GM18526 (cell line): ENCODE data around the gene F2.

ENCODE experiments used
- POLR2A ChIP-seq: IDR thresholded peaks from 3 replicates; pipeline ENCODE4 v1.6.1; 2011; ENCODE audit not compliant: insufficient read length; ENCODE audit errors: extremely low read depth

Gene F2

DNA sequence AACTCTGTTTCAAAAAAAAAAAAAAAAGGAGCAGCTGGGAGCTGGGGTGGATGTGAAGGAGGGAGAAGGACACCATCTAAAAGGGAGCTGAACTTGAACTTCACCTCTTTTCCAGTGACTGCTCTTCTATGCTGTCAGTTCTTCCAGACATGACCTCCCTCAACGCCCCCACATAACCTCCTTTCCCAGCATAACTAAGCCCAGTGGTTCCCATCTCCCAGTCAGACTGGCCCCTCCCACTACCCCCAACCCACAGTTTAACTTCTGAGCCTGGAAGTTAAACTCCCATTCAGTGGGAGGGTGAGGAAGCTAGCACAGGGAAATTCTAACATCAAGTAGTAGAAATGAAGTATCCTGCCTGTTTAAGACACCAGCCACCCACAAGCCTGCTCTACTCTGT lies 20.4 kb upstream of the F2 start:
- TF ChIP-seq POLR2A, result no peak

DNA sequence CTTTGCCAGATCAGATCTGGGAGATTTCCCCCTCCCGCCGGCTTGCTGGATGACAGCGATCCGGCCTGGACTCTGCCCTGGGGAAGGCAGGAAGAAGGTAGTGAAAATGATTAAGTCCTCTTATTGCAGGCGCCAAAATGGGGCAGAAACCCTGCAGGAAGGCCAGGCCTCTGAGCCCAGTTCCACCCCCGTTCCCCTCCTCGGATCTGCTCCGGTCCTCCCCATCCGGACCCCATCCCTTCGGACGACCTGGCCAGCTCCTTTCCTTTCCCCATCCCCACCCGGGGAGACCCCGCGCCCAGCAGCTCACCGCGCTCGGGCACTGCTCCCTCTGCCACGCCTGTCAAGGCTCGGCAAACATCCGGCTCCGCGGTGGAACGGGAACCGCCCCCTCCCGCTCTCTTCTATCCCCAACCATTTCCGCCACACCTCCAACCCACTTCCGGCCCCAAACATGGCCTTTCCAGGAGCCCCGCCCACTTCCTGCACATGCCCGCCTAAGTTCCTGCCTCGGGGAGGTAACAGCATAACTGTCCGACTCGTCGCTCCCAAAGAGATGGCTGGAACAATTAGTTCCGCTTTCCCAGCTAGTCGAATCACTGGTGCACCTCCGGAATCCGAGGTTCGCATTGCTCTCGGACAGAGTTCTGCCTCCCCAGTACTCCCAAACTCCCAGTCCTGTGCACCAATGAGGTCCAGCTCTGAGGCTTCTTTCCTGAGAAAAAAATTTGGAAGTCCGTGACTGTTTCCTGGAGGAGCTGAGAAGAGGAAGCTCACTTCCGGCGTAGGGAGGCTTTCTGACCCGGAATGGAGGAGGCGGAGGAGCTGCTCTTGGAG lies 18.6 kb upstream of the F2 start, which contains the start of the genes ARHGAP1 and ZNF408:
Gene ARHGAP1, minus strand, starts transcription at position 379 of the 837 bp plus-strand sequence. CDS start 4,512 bp downstream, outside the sequence.
Gene ZNF408, plus strand, starts transcription at position 791 of the 837 bp plus-strand sequence. Its CDS starts 17 bp downstream, at position 808.
- TF ChIP-seq POLR2A, result peak; percentile 89

DNA sequence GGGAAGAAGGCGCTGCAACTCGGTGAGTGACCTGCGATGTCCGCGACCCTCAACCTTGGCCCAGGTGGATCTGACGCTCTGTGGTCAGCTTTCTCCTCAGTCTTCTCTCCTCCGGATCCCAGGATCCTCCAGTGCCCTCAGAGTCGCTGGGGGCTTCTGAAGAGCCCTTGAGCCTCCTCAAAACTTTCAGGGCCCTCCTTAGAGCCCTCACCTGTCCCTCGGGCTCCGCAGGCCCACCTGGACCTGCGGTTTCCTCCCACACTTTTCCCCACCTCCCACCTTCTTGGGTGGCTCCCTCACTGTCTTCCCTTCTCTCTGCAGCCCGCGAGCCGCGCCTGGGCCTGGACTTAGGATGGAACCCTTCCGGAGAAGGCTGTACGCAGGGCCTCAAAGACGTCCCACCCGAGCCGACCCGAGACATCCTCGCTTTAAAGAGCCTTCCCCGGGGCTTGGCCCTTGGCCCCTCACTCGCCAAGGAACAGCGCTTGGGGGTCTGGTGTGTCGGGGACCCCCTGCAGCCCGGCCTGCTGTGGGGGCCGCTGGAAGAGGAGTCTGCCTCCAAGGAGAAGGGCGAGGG lies 17.8 kb upstream of the F2 start:
- TF ChIP-seq POLR2A, result peak; percentile 58

DNA sequence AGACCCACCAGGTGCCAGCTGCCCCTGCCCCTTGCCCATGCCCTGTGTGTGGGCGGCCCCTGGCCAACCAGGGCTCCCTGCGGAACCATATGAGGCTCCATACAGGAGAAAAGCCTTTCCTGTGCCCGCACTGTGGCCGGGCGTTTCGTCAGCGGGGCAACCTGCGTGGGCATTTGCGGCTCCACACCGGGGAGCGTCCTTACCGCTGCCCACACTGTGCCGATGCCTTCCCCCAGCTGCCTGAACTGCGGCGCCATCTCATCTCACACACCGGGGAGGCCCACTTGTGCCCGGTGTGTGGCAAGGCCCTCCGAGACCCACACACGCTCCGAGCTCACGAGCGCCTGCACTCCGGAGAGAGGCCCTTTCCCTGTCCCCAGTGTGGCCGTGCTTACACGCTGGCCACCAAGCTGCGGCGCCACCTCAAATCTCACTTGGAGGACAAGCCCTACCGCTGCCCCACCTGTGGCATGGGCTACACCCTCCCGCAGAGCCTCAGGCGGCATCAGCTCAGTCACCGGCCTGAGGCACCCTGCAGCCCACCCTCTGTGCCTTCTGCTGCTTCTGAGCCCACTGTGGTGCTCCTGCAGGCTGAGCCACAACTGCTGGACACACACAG lies 13.8 kb upstream of the F2 start:
- TF ChIP-seq POLR2A, result no peak

DNA sequence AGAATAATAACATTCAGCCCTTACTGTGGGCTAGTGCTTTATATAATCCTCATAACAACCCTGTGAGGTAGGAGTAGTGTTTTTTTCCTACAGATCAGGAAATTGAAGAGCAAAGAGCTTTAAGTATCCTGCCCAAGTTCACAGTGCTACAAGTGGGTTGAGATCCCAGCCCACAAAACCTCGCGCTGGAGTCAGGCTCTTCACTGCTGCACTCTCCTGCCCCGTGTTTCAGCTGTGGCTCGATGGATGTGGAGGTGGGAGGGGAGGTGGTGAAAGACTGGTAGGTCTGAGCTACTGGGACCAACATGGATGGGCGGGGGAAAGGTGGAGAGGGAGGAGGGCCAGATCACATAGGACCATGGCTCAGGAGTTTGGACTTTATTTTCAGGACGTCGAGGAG lies 12.1 kb upstream of the F2 start:
- no peak for TF ChIP-seq POLR2A

DNA sequence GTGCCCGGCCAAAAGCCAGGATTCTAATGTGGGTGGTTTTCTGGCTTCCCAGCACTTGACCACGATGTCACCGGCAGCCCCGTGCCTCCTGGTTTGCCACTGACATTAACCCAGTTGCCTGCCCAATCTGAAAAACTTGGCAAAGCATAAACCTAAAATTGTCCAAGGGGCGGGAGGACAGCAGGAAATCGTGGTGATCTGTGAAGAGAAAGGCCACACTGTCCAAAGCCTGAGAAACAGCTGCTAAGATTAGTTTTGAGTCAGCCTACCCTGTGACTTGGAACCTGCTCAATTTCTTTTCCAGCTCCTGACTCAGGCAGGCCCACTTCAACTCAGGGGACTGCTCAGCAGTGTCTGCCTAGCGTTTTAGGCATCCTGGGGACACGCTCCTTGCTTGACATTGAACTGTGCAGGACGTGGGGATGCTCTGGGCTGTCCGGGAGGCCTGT lies 8.2 kb upstream of the F2 start:
- no peak for TF ChIP-seq POLR2A

DNA sequence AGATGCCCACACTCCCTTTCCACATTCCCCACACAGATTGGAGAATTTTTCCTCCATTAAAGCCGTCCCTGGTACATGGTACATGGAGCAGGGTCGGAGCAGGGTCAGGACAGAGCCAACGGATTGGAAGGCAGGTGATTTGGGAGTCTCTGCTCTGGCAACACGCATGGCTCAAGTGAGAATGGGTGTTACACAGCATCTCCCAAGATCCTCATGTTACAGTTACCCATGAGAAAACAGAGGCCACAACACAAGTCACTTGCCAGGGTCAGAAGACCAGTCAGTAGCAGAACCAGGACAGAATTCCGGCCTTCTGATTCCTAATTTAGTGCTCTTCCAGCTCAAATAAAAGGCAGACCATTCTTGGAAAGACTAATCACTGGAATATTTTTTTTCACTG lies 7.7 kb upstream of the F2 start:
- TF ChIP-seq POLR2A, result no peak

DNA sequence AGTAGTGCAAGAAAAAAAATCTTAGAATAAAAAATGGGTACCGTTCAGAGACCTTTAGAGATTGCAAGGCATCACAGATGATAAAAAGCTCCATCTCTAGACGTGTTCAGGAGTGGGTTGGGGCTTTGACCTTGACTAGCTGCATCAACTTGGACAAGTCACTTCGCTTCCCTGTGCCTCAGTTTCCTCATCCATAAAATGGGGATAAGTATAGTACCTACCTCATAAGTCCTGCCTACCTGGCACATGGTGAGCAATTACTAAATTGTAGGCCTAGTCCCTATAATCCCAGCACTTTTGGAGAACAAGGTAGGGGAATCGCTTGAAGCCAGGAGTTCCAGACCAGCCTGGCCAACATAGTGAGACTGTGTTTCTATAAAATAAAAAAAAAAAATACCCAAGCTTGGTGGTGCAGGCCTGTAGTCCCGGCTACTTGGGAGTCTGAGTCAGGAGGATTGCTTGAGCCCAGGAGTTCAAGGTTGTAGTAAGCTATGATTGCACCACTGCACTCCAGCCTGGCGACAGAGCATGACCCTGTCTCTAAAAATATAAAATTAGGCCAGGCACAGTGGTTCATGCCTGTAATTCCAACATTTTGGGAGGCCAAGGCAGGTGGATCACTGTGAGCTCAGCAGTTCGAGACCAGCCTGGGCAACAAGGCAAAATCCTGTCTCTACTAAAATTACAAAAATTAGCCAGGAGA lies 6.0 kb upstream of the F2 start:
- no peak for TF ChIP-seq POLR2A

DNA sequence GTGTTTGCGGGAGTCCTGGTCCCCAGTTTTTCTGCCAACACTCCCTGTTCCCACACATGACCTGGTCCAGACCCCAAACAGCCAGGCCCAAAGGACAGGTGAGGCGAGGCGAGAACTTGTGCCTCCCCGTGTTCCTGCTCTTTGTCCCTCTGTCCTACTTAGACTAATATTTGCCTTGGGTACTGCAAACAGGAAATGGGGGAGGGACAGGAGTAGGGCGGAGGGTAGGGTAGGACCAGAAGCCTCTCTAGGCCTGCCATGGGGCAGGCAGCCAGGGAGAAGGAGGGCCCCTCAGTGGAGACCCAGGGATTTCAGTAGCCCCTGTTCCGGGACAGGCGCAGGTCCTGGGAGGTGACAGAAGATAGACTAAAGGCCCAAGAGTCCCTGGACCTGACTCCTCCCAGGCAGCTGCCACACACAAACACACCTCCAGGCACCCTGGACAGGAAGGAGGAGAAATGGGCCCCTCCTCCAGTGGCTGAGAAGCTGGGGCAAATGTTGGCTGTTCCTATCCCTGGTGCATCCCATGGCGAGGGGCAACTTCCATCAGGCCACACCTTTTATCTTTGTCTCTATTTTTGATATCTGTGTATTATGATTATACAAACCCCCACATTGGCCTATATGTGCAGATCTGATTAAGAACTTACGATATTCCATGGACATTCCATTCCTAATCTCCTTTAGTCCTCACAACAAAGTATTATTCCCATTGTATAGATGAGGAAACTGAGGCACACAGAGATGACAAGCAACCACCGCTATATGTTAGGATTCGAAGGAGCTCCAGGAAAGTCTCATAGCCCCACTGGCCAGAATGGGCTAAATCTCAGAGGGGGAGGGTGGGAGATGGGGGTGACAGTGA lies 626 bp upstream of the F2 start:
- no peak for TF ChIP-seq POLR2A

DNA sequence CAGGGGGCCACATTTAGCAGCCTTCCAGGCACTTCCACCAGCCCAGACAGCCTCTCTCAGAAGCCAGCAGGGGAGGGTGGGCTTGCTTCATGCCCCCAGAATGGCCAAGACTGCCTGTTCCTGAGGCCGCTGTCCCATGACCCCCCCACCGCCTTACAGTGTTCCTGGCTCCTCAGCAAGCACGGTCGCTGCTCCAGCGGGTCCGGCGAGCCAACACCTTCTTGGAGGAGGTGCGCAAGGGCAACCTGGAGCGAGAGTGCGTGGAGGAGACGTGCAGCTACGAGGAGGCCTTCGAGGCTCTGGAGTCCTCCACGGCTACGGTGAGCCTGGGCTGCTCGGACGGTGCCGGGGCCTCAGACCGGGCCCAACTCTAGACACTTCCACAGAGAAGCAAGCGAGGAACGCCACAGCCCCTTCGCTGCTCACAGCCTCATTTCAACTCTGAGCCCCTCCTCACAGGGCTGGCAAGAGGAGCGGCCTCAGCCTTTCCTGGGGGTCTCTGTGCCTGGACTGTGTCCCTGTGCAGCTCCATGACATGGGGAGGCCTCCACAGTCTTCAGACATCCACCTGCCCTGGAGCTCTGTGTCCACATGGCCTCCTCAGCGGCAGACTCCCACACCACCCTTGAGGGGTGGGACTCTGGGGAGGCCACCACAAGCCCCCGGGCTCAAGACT lies 668 bp downstream of the F2 start:
- no peak for TF ChIP-seq POLR2A

DNA sequence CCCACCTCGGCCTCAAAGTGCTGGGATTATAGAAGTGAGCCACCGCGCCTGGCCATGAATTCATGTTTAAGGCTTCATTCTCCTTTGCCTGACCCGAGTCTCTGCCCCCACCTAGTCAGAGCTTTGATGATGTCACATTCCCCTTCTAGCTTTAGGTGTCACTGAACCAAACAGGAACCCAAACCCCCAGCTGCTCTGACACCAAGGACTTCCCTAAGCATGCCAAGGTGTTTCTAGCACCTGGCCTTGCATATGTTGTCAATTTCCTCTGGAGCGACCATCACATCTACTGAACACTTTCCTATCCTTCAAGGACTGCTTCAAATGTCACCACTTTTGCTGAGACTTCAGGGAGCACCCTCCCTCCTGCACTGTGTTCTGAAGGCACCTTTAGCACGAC lies 2.3 kb downstream of the F2 start:
- TF ChIP-seq POLR2A, result no peak

DNA sequence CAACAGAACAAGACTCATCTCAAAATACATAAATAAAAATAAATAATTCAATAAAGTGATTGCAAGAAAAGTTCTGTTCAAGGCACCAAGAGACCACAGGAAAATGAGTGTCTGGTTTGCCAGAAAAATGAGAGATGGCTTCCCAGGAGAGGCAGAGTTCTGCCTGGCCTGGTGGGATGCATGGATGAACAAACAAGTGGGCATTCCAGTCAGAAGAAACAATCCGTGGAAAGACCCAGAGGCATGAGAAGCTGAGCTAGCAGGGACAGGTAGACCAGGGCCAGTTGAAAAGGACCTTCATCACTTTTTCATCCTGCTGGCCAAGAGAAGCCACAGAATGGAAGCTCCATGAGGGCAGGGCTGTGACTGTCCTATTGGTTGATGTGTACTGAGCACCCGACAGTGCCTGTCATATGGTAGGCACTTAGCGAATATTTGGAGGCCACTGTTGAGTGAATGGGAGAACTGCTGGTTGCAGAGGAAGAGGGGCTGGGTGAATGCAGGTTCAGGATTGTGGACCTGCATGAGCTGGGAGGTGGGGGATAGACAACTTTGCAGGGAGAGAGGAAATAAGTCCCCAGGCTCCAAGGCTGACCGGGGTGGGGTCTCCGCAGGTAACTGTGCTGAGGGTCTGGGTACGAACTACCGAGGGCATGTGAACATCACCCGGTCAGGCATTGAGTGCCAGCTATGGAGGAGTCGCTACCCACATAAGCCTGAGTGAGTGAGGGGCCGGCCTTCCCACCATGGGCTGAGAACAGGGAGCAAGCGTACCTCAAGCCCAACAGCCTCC lies 3.7 kb downstream of the F2 start:
- TF ChIP-seq POLR2A, result no peak

DNA sequence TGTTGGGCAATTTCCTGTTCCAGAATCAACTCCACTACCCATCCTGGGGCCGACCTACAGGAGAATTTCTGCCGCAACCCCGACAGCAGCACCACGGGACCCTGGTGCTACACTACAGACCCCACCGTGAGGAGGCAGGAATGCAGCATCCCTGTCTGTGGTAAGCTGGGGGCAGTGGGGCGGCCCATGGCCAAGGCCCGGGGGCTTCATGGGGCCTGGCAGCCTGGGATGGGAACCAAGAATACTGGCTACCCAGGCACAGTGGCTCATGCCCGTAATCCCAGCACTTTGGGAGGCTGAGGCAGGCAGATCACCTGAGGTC lies 4.3 kb downstream of the F2 start:
- no peak for TF ChIP-seq POLR2A
